Measurements from ENCODE around the gene TCERG1L. TPM values are rescaled to one million over a fixed set of nuclear protein-coding genes. Genes with fewer than 3 reads are reported as not detected.

Gene TCERG1L
- total RNA-seq, 1 experiment from 2014 or later, result 1.5 TPM

- TF ChIP-seq ATF2 (CRISPR knock-in tag; IDR thresholded peaks at IDR 0.05; ENCODE audit: borderline replicate concordance, low read depth) (no peak), ZNF138 (CRISPR knock-in tag; conservative IDR thresholded peaks at IDR 0.05) (no peak), ZNF317 (CRISPR knock-in tag; IDR thresholded peaks at IDR 0.05; ENCODE audit: borderline replicate concordance, low read depth) (no peak), ZMAT4 (CRISPR knock-in tag; IDR thresholded peaks at IDR 0.05) (no peak), ZNF416 (CRISPR knock-in tag; IDR thresholded peaks at IDR 0.05) (no peak), SOX15 (CRISPR knock-in tag; IDR thresholded peaks at IDR 0.05) (no peak), ATF3 (CRISPR knock-in tag; conservative IDR thresholded peaks at IDR 0.05) (no peak), E2F5 (CRISPR knock-in tag; IDR thresholded peaks at IDR 0.05) (no peak), JAZF1 (CRISPR knock-in tag; IDR thresholded peaks at IDR 0.05) (no peak), ZBTB43 (CRISPR knock-in tag; IDR thresholded peaks at IDR 0.05) (no peak), ELF4 (CRISPR knock-in tag; IDR thresholded peaks at IDR 0.05; ENCODE audit: low read depth) (no peak), IRF1 (CRISPR knock-in tag; IDR thresholded peaks at IDR 0.05) (no peak), PREB (CRISPR knock-in tag; IDR thresholded peaks at IDR 0.05; ENCODE audit: borderline replicate concordance) (no peak)
These were observed 131.4 kb downstream of the TCERG1L start (continued) for GRCh38 chr10:131180086-131180485.

- Mint-ChIP-seq H3K27me3 (ENCODE audit: low read depth) (peaks cover 3% of the 10 kb centered on the region; the same call in 1 of the 2 replicates), H3K27ac (no peak overlapping the region), H3K9me3 (peaks cover 37% of the 10 kb centered on the region), H3K4me1 (no peaks in the 10 kb centered on the region), H3K4me3 (no peak overlapping the region), H3K36me3 (peaks cover 46% of the 10 kb centered on the region)
- CTCF ChIA-PET, result interaction anchor here (1.0 kb wide), 1 partner anchor 91 kb away, joined by 3 read pairs; no protein-coding TSS in a partner anchor
- ATAC-seq (no peak), DNase-seq (ENCODE audit: low spot score) (no peak)
- POLR2A ChIA-PET, result no interaction called here
- TF ChIP-seq GRHL2 (CRISPR knock-in tag; IDR thresholded peaks at IDR 0.05; ENCODE audit: insufficient replicate concordance, severe bottlenecking) (no peak), TEAD1 (CRISPR knock-in tag; IDR thresholded peaks at IDR 0.05) (no peak), ZNF512 (CRISPR knock-in tag; IDR thresholded peaks at IDR 0.05; ENCODE audit: borderline replicate concordance) (no peak), JUN (CRISPR knock-in tag; IDR thresholded peaks at IDR 0.05) (no peak), FOXP1 (CRISPR knock-in tag; IDR thresholded peaks at IDR 0.05; ENCODE audit: borderline replicate concordance) (no peak), PRRX2 (CRISPR knock-in tag; IDR thresholded peaks at IDR 0.05) (no peak), HMGXB4 (CRISPR knock-in tag; IDR thresholded peaks at IDR 0.05) (no peak)
These were observed 132.2 kb downstream of the TCERG1L start for GRCh38 chr10:131179361-131179760.

Data from WTC11 (cell line).